ENCODE data around the gene PXDN. TPM values are rescaled to one million over a fixed set of nuclear protein-coding genes. Genes with fewer than 3 reads are reported as not detected.
A peak's percentile ranks its signal among the peaks of the same experiment; 100 is the strongest.

The PXDN gene
- total and polyA plus RNA-seq, 2 of the 4 experiments (the other 2 are of a cell fraction) = 153 to 332 TPM

DNA sequence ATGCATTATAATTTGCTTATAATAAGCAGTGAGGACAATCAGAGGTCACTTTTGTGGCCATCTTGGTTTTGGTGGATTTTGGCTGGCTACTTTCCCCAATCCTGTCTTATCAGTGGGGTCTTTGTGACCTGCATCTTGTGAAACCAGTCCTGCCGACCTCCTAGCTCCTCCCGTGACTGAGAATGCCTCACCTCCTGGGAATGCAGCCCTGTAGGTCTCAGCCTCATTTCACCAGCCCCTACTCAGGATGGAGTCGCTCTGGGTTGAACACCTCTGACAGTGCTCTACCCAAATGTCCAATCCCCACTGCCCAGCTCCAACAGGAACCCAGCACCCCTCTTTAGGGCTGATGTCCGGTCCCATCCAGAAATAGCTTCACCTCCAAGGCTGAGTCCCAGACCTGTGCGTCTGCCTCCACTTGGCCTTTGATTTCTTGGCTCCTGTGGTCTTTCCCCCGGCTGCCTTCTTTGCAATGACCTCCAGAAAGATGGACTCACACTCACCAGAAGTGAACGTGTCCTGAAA lies 31.3 kb upstream of the PXDN start:
- H3K23ac ChIP-seq (ENCODE audit: low read depth, low read length) = no peak overlapping the region
- no peak overlapping the region for H2BK5ac ChIP-seq (ENCODE audit: low read depth, low read length, poor library complexity, severe bottlenecking)
- no peaks in the 10 kb centered on the region for H4K20me1 ChIP-seq (ENCODE audit: insufficient read depth, low read length)
- no peaks in the 10 kb centered on the region for H3K79me1 ChIP-seq (ENCODE audit: low read depth in 1 of 2, low read length in 2 of 2)
- no peaks in the 10 kb centered on the region for H3K9me1 ChIP-seq (ENCODE audit: insufficient read depth, low read length)
- TF ChIP-seq RFX5 (IDR thresholded peaks at IDR 0.05; ENCODE audit: low read depth, low read length) (no peak), CEBPB (IDR thresholded peaks at IDR 0.05; ENCODE audit: low read depth, low read length) (no peak), FOS (IDR thresholded peaks at IDR 0.05; ENCODE audit: low read depth, low read length) (no peak), MXI1 (IDR thresholded peaks at IDR 0.05; ENCODE audit: borderline replicate concordance, low read depth, low read length) (no peak), BHLHE40 (IDR thresholded peaks at IDR 0.05; ENCODE audit: low read depth, low read length) (no peak), POLR2A (IDR thresholded peaks at IDR 0.05; ENCODE audit: low read depth, low read length) (no peak), SMC3 (IDR thresholded peaks at IDR 0.05; ENCODE audit: low read depth, low read length) (no peak), CHD1 (IDR thresholded peaks at IDR 0.05; ENCODE audit: low read depth, low read length) (no peak), NFE2L2 (IDR thresholded peaks at IDR 0.05; ENCODE audit: low read depth, low read length) (no peak), MAZ (IDR thresholded peaks at IDR 0.05; ENCODE audit: borderline replicate concordance, low read depth, low read length) (no peak), MAFK (IDR thresholded peaks at IDR 0.05; ENCODE audit: low read depth, low read length) (no peak)
- TF ChIP-seq, protein P1, sequence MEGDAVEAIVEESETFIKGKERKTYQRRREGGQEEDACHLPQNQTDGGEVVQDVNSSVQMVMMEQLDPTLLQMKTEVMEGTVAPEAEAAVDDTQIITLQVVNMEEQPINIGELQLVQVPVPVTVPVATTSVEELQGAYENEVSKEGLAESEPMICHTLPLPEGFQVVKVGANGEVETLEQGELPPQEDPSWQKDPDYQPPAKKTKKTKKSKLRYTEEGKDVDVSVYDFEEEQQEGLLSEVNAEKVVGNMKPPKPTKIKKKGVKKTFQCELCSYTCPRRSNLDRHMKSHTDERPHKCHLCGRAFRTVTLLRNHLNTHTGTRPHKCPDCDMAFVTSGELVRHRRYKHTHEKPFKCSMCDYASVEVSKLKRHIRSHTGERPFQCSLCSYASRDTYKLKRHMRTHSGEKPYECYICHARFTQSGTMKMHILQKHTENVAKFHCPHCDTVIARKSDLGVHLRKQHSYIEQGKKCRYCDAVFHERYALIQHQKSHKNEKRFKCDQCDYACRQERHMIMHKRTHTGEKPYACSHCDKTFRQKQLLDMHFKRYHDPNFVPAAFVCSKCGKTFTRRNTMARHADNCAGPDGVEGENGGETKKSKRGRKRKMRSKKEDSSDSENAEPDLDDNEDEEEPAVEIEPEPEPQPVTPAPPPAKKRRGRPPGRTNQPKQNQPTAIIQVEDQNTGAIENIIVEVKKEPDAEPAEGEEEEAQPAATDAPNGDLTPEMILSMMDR (conservative IDR thresholded peaks at IDR 0.05; ENCODE audit: low read depth, low read length) = no peak
- TF ChIP-seq, protein P2, sequence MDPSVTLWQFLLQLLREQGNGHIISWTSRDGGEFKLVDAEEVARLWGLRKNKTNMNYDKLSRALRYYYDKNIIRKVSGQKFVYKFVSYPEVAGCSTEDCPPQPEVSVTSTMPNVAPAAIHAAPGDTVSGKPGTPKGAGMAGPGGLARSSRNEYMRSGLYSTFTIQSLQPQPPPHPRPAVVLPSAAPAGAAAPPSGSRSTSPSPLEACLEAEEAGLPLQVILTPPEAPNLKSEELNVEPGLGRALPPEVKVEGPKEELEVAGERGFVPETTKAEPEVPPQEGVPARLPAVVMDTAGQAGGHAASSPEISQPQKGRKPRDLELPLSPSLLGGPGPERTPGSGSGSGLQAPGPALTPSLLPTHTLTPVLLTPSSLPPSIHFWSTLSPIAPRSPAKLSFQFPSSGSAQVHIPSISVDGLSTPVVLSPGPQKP (IDR thresholded peaks at IDR 0.05; ENCODE audit: borderline replicate concordance, low read depth, low read length) = no peak
- TF ChIP-seq, protein P3, sequence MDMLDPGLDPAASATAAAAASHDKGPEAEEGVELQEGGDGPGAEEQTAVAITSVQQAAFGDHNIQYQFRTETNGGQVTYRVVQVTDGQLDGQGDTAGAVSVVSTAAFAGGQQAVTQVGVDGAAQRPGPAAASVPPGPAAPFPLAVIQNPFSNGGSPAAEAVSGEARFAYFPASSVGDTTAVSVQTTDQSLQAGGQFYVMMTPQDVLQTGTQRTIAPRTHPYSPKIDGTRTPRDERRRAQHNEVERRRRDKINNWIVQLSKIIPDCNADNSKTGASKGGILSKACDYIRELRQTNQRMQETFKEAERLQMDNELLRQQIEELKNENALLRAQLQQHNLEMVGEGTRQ (IDR thresholded peaks at IDR 0.05; ENCODE audit: low read depth, low read length) = no peak
- no peak overlapping the region for H3K9ac ChIP-seq (ENCODE audit: low read depth, low read length)
- no peak overlapping the region for H4K8ac ChIP-seq (ENCODE audit: low read depth in 2 of 2, low read length in 2 of 2)
- H2BK20ac ChIP-seq (ENCODE audit: low read depth, low read length) = 0 out of 2 replicates have a peak overlapping the region, but pooled peaks have one; percentile 20
- no TSS peak for BruUV-seq (replicated peaks)
- intact Hi-C loops (cut with micrococcal nuclease) = no loop called here
- H3K4ac ChIP-seq (ENCODE audit: low read depth, low read length) = no peak overlapping the region; the same call in 1 of the 2 replicates
- no peak overlapping the region for H3K18ac ChIP-seq (ENCODE audit: low read depth, low read length)
- ChIA-PET POLR2A (ENCODE audit: unreplicated experiment) (no interaction called here), CTCF (no interaction called here)
- H4K5ac ChIP-seq (ENCODE audit: low read depth, low read length) = no peak overlapping the region
- H3K4me1 ChIP-seq (ENCODE audit: control insufficient read depth, insufficient read depth, low read length) = no peaks in the 10 kb centered on the region
- no peaks in the 10 kb centered on the region for H3K36me3 ChIP-seq (ENCODE audit: control insufficient read depth, insufficient read depth, low read length)
- in situ Hi-C loops (cut with MboI; ENCODE audit: low sequenced_read_pairs) = no loop called here
- H3K4me2 ChIP-seq (ENCODE audit: low read depth, low read length) = no peak overlapping the region
- no peak for ATAC-seq (ENCODE audit: low read depth)
- H4K91ac ChIP-seq (ENCODE audit: insufficient read depth, low read depth, low read length) = no peak overlapping the region
- H2AK5ac ChIP-seq (ENCODE audit: low read depth, low read length) = peak overlapping the region; percentile 24; the same call in 1 of the 2 replicates
- DNase-seq = no peak
- no peaks in the 10 kb centered on the region; the same call in 1 of the 2 replicates for H3K27me3 ChIP-seq (ENCODE audit: control insufficient read depth, insufficient read depth, low read length)
- H2BK120ac ChIP-seq (ENCODE audit: low read depth, low read length) = no peak overlapping the region
- no peak overlapping the region for H3K14ac ChIP-seq (replicated peaks; ENCODE audit: low read depth, low read length)
- H3K4me3 ChIP-seq (ENCODE audit: insufficient read depth, low read depth, low read length) = no peak overlapping the region
- 72% methylated on average over 2 of the region's 7 CpGs; no CpG with 5 or more reads in 1 of the 2 experiments for WGBS, 2 experiments (ENCODE audit: extremely low coverage in 2 of 2, insufficient read length in 1 of 2)
- no peak overlapping the region for H2AFZ ChIP-seq (replicated peaks; ENCODE audit: low read length, poor library complexity)
- dilution Hi-C loops (cut with HindIII; ENCODE audit: low sequenced_read_pairs, unreplicated experiment) = no loop called here
- no peak overlapping the region; the same call in 2 of the 3 replicates for H2BK15ac ChIP-seq (ENCODE audit: low read depth, low read length)
- H3K27ac ChIP-seq (ENCODE audit: insufficient read depth, low read length) = no peak overlapping the region
- H3K9me3 ChIP-seq (ENCODE audit: control insufficient read depth, insufficient read depth, low read length) = no peaks in the 10 kb centered on the region
- no peak overlapping the region for H2AK9ac ChIP-seq (replicated peaks; ENCODE audit: low read depth, low read length, poor library complexity)
- no peak overlapping the region for H3K56ac ChIP-seq (ENCODE audit: extremely low read depth, insufficient read depth, low read length)
